ENCODE measurements around the gene HSBP1.
A peak's percentile ranks its signal among the peaks of the same experiment; 100 is the strongest.

Gene HSBP1
- 10.9 to 15.9 reads per million in 2 donors for total RNA-seq

DNA sequence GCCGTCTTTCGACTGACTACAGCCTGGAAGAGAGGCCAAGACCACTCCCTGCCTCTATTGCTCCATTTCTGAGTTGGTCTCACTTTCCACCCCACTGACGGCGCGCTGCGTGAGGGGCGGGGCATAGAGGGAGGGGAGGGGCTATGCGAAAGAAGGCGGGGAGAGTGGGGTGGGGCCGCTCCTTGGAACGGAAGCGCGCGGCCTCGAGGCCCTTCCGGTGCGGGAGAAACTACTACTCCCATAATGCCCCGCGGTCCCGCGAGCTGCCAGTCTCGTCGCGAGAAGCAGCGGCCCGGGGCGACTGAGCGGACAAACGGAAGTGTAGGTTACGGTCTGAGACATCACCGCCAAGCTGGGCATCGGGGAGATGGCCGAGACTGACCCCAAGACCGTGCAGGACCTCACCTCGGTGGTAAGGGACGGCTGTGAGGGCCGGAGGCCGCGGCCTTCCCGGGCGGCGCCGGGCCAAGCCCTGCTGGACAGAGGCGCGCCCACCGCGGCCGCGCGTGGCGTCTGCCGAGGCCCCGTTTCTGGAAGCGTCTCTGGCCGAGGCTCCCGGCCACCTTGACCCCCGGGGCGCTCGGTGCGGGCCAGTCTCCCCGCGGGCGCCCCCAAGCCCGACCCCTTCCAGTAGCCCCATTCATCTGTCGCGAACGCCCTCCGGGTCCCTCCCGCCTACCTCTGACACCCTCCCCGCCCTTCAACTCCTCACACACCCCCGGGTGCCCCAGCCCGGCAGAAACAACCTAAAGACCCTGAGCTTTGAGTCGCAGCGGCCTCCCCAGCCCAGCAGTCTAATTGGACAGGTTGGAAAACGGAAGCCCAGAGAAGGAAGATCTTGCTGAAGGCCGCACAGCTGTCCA is at the start of gene HSBP1:
HSBP1 (plus strand) TSS at position 269 of the 863 bp plus-strand sequence; CDS start at position 368, 99 bp downstream.
- peak; percentile 81 to 95 (median 88) for DNase-seq

DNA sequence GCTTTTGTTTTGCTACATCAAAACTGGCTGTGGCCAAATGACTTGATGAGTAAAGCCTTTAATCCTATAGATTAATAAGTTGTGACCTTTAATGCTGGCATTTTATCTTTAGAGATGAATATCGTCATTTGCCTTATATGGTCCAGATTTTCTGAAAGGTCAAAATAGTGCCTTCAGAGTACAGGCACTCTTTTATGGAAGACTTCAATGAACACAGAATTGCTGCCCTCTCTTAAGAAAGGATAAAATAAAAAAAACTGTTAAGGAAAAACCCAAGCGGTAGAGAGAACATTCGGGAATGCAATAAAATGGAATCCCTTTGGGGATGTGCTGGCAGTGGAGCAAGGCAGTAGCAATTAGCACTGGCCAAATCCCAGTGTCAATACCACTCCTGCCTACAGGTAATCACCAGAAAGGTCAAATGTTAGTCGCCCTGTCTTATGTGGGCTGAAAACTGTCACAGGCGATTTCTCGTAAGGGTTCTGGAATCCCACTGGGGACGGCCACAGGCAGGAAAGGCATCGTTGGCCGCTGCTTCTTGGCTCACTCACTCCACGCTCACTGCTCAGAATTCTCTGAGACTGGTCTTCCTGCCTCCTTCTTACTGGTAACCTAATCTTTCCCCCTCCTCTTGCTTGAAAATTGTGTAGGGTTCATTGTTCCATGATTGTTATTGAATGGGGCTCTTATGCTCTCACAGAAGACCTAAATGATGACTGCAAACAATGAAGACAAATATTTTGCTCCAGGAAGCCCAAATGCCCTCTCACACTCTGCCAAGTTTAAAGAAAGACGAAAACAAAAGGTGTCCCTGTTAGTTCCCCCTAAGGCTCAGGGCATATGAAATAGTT is 45.4 kb upstream of the HSBP1 start:
- DNase-seq, result no peak

DNA sequence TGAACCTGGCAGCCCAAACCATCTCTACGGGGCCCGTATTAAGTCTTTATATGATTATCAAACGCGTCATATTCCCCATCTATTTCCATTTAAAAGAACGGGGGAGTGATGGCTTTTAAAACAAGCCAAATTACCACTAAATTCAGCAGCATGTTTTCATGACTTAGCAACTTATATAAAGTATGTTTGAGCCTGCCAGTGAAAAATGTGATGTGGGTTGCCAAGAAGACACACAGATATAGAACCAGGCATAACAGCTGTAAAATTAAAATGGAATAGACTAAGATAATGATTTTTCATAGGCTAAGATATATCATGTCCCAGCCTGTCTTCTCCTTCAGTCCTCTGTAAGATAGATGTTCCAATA is 44.8 kb upstream of the HSBP1 start:
- DNase-seq, result no peak

DNA sequence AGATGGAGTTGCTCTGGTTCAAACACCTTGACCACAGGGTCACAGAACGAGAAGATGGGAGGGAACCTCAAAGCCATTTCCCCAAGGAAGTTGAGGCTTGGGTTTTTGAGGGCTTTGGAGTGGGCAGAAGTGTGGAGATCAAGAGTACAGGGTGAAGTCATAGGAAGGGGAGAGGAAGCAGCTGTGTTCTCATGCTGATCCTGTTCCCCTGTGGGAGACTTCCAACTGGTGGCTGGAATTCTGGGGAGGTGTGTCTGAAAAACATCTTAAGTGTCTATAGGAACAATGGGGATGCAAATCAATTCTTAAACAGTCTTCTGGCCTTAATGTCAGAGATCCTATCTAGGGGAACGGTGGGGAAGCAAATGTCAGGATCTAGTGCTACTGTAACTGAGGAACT is 38.8 kb upstream of the HSBP1 start:
- DNase-seq, result no peak

DNA sequence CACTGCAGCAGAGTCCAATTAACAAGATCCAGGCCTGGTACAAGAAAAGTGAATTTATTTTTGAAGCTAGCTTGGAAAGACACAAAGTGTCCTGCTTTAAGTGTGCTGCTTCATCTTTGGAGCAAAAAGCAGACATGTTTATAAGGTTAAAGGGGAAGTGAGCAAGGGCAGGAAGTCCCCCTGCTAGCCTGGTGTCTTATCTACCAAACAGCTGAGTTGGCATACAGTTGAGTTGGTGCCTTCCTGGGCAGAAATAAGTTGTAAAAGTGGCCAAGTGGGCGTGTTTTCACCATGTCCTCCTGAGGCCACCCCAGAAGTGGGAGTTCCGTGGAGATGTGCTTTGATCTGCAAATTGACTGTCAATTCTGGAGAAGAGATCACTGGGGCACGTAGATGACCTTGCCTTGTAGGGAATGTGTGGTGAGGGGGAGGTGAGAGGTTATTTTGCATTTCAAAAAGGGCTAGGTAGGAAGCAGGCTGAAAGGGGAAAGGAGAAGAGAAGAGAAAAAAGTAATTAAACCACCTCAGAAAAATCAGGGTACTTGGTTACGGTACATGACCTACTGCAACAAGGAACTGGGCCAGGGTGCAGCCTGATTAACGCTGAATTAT is 38.3 kb upstream of the HSBP1 start:
- no peak for DNase-seq

DNA sequence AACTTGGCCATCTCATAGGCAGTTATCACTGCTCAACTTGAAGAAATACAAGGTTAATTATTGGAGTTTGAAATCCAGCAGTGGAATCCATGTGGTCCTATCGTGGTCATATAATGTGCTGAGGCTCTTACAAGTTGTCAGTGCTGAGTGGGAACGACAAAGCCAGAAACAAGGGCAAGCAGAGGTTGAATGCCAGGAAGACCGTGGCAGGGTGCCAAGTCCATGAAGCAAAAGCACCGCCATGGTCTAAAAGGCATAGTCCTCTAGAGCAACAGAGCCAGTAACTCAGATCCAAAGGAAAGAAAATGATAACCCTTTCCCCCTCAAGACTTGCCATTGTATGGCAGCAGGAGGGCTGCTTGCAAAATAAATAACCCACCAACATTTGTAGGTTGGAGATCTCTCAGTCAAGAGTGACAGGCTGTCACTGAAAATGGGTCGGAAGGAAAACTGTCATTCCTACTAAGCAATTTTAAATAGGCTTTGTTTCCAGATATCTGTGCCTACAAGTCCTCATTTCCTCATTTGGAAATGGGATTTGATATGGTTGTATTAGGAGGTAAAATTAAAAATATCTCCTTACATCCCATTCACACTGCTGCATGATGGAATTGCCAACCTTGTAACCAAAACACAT is 36.4 kb upstream of the HSBP1 start:
- no peak for DNase-seq

DNA sequence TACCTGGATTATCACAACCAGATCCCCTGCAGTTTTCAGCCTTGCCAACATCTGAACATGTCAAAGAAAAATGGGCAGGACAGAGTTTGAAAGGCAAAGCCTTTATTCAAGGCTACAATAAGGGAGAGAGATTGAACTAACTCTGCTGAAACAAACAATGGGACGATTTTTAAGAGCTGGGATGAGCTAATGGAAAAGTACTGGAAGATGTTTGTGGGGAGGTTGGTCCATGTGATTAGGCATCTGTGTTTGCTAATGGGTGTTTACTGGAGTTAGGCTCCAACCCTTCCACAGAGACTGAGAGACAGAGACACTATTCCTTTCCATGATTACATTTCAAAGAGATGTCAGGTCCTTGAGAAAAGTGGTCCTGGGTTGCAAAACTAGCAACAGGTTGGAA is 35.0 kb upstream of the HSBP1 start:
- no peak for DNase-seq

DNA sequence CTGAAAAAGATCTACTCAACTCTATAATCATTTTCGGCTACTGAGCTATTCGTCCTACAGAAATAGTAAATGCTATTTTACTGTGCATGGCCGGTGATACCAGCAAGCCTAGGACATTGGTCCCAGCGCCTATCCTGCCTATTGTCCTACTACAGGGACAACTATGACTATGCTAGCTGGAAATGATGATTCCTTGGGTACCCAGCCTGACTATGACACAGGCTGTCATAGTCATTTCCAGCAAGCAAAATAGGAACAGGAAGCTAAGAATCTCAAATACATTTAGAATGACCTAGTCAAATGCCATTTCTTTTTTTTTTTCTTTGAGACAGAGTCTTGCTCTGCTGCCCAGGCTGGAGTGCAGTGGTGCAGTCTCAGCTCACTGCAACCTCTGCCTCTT is 33.7 kb upstream of the HSBP1 start:
- no peak for DNase-seq

DNA sequence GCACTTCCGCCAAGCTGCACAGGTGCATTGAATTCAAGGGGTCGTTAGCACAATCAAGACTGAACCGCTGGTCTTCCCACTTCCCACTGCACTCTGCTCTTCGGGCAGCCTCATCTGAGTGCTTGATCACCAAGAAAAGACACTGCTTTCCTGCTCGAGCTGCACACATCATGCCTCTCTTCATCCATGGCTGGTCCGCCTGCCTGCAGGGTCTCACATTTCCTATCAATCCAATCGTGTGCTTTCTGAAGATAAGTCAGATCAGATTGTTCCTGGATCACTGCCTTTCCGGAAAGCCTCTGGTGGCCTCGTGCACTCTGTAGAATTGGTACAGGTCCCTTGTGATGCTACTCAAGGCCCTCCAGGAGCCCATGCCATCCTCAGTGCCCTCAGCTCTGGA is 30.8 kb upstream of the HSBP1 start:
- DNase-seq, result no peak

DNA sequence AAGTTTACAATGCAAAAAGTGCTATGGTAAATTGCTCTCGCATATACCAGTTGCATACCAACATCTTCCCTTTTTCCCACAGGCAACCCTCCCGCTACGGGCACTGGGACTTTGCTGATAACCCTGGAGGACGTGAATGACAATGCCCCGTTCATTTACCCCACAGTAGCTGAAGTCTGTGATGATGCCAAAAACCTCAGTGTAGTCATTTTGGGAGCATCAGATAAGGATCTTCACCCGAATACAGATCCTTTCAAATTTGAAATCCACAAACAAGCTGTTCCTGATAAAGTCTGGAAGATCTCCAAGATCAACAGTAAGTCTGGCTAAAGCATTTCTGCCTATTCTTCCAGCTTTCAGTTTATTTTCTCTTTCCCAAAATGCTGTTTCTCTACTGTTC is 27.9 kb upstream of the HSBP1 start:
- DNase-seq, result no peak

DNA sequence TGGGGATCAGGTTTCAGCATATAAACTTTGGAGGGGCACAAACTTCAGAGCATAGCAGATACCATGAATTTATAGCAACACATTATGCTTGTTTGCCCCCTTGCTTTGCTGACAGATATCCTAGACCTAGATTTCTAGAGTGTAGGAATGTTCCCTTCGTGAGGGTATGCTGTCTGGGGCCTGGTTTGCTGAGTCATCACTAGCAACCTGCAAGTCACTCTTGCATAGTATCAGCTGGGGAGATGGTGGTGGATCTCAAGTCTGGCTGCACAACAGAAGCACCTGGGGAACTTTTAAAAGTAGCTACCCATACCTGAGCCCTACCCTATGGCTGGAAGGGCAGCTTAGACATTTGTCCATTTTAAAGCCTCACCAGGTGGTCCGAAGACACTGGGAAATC is 22.3 kb upstream of the HSBP1 start:
- DNase-seq, result no peak

DNA sequence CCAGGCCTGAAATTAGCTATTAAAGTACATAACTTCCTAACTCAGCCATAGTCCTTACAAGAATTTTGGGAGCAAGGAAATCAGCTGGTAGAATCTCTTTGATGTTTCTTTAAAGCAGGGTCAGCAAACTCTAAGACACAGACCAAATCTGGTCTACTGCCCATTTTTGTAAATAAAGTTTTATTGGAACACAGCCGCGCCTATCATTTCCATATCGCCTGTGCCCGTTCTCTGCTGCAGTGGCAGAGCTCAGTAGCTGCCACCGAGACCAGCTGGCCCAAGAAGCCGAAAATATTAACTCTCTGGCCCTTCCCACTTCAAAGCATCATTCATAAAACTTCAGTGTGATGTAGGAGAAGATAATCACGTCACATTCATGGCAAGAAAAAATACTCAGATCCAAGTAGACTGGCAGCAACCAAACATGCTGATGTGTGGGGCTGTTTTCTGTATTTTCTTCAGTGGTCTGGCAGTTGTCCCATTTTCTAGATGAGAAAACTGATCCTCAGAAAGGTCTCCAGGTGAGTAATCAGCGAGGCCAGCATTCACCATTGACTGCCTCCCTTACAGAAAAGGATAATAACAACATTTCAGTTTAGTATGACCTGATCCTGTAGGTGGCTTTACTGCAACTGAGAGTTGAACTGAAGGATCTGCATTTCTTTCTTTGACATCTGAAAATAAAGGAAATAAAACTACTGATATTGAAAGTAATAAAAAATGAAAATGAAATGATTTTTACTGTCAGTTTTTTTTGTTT is 18.0 kb upstream of the HSBP1 start:
- no peak for DNase-seq

DNA sequence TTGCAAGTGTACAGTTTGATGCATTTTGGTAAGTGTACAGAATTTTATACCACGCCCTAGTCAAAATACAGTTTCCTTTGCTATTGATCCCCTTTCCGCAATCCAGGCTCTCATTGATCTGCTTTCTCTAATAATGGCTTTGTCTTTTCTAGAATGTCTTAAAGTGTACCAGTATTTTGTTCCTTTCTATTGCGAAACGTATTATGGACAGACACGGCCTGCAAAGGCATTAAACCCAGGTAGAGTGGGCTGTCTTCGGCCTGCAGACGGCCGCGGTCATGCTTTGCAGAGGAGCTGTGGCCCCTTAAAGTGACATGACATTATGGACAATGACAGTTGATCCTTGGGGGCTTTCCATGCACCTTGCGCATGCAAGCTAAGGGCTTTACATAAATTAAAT is 15.9 kb upstream of the HSBP1 start:
- DNase-seq, result no peak

DNA sequence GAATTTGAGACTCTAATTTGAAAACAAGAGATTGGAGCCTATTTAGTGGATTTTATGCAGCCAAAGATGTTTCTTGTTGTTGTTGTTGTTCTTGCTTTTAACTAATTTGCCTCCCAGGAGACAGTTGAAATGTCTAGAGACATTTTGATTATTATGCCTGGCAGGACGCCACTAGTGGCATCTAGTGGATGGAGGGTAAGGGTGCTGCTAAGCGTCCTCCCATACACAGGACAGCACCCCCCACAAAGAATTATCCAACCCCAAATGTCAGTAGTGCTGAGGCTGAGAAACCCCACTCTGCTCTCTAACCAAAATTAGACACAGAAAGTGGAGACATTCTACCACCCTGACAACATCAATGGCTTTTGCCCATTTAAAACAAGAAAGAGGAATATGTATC is 15.4 kb upstream of the HSBP1 start:
- DNase-seq, result peak in 1 of 5 experiments; percentile 14

DNA sequence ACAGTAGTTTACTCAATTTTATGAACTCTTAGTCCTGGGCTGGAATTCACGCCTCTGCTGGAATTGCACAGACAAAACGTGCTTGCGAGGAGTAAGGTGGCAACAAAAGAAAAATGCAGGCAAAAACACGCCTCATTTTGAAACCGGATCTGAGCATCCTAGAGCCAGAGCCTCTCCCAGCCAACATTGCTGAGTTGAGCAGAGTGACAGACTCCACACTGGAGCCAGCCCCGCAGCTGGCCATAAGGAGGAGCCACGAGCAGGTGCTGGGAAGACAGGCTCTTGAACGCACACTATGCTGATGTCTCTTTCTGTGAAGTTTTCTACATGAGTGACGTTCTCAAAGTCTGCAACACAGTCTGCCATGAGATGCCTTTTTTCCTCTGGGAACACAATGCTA is 14.6 kb upstream of the HSBP1 start:
- no peak for DNase-seq

DNA sequence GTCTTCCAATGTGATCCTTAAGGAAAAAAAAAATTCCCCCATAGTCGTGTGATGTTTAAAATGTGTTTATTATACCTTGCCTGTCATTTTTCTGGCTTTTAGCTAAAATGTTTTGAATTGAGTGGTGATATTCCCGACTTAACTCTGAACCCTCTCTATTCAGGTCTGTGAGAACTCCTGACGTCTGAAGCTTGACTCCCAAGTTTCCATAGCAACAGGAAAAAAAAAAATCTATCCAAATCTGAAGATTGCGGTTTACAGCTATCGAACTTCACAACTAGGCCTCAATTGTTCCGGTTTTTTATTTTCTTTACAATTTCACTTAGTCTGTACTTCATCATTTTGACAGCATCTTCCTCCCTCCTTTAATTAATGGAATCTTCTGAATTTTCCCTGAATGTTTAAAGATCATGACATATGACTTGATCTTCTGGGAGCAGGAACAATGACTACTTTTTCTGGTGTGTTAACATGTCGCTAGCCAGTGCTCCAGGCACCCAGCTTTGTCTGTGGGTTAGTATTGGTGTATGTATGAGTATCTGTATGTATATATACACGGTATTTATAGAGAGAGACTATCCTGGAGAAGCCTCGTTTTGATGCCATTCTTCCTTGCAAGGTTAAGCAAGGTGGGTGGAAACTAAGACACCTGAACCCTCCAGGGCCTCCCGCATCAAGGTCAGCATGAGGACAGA is 12.8 kb upstream of the HSBP1 start:
- DNase-seq, result no peak

DNA sequence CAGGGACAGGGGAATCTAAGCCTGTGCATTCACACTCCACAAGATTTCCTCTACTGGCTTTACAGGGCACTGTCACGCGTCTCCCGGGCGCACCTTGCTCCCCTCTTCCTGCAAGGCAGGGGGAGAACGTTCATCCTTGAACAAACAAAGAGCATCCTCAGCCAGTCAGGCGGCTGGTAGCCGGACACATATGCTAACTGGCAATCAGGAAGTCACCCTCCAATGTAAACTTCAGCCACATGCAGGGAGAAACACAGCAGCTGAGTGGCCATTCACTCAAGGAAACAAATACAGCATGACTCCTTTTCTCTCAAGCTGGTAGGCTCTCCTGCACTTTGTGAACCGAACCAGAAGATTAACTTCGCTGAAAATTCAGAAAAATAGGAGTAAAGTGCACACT is 10.8 kb upstream of the HSBP1 start:
- DNase-seq, result no peak

DNA sequence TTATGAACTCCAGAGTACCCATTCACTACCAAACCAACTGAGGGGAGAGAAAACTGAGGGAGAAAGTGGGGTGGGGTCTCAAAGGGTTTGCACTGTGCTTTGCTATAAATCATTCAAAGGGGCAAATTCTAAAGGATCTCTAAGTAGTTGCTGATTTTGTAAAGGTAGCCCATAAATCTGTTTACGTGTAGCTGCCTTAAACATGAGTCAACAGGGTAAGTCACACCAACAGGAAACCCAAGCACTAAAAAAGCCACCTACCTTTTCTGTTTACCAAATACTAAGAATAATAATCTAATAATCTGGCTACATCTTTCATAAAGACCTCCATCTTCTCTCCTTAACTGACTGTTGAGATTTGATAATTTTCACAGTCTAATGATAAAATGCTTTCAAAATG is 8.4 kb upstream of the HSBP1 start:
- no peak for DNase-seq

DNA sequence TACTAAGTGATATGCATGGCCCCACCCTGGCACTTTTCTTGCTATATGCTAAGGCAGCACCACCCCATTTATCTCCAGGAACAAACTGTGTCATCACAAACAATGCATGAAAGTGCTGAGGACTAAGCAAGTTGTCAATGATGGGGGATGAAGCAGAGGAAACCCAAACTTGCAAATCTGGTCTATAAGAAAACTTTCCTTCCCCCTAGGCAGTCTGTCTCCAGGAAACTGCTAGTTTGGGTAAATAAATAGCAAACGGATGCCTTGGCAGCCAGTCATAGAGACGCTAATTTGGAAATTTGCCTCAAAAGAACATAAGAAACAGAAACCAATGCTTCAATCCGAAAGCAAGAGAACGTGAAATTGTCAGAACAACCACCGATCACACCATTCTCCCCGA is 5.6 kb upstream of the HSBP1 start:
- peak in 1 of 5 experiments; percentile 36 for DNase-seq

DNA sequence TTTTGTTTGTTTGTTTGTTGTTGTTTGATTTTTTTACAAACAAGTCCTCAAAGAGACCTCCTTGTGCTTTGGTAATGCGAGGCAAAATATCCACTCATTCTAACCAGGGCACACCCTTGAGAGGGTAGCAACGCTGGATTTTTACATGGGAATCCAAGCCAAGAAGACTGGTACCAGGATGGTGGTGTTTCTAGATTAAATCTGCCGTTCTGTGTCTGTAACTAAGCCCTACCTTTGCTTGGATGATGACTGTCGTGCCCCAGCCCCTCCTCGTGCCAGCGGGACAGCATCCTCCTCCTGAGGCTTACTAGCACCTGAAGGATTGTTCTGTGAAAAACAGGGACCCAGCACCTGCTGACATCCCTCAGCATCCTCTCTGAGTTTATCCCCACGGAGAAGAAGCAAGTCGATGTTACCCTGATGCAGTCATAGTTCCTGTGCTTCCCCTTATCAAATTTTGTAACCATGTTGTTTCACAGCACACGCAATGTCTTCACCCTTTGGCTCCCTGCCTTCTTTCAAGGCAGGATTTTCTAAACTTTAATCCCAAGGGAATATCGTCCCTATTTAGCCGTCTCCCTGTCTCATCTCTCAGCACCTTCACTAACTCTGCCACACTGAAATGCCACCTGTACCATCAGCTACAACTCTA is 5.1 kb upstream of the HSBP1 start:
- DNase-seq, result no peak

DNA sequence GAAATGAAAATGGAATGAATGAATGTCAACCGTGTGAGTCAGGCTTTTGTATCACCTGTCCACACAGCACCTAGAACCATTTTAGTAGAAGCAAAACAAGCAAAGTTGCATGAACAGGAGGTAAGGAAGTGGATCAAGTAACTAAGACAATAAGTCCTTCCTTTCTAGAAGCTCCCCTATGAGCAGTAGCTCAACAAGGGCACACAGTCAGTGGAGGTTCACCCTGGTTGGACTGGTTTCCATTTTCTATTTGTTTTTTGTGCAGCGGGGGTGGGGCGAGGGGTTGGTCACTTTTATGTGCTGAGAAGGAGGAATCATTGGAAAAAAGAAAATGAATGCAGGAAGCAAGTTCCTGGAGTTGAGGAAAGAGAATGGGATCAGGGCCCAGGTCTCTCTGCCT is 4.0 kb upstream of the HSBP1 start:
- no peak for DNase-seq
